ACC112 (cell line): ENCODE results near the gene THSD1.
"Not testable (repeated sequence)": the region's sequence is repeated elsewhere in the genome, so short reads cannot be mapped to it uniquely, and the experiment has no call there.

Experiments
- H2AFZ ChIP-seq: fragments of 200-600 bp; sonication (generic); one replicate; pipeline ENCODE4 v1.6.0; 2017; ENCODE audit warnings: antibody characterized with exemption, low read length; ENCODE audit not compliant: unreplicated experiment
- H3K27ac ChIP-seq: fragments of 200-600 bp; sonication (generic); 2 replicates; pipeline ENCODE4 v1.5.1; 2014; ENCODE audit warnings: low read depth, mild to moderate bottlenecking, antibody characterized with exemption, low read length, moderate library complexity
- H3K27me3 ChIP-seq: fragments of 200-600 bp; sonication (generic); 2 replicates; pipeline ENCODE4 v1.6.1; 2014; ENCODE audit warnings: mild to moderate bottlenecking, antibody characterized with exemption, low read length, moderate library complexity, mixed read lengths; ENCODE audit not compliant: insufficient read depth
- H3K36me3 ChIP-seq: fragments of 200-600 bp; sonication (generic); 2 replicates; pipeline ENCODE4 v1.6.1; 2016; ENCODE audit warnings: mild to moderate bottlenecking, antibody characterized with exemption, low read length, moderate library complexity, mixed read lengths; ENCODE audit not compliant: insufficient read depth
- H3K4me1 ChIP-seq: fragments of 200-600 bp; sonication (generic); one replicate; pipeline ENCODE4 v1.6.1; 2016; ENCODE audit warnings: low read length, mixed read lengths; ENCODE audit not compliant: insufficient read depth, unreplicated experiment, control insufficient read depth
- H3K4me3 ChIP-seq: fragments of 200-600 bp; sonication (generic); 2 replicates; pipeline ENCODE4 v1.5.1; 2014; ENCODE audit warnings: mild to moderate bottlenecking, low read depth, low read length
- H3K79me2 ChIP-seq: fragments of 200-600 bp; sonication (generic); one replicate; pipeline ENCODE4 v1.6.0; 2016; ENCODE audit warnings: low read length; ENCODE audit not compliant: control insufficient read depth, unreplicated experiment, insufficient read depth

The THSD1 gene

DNA sequence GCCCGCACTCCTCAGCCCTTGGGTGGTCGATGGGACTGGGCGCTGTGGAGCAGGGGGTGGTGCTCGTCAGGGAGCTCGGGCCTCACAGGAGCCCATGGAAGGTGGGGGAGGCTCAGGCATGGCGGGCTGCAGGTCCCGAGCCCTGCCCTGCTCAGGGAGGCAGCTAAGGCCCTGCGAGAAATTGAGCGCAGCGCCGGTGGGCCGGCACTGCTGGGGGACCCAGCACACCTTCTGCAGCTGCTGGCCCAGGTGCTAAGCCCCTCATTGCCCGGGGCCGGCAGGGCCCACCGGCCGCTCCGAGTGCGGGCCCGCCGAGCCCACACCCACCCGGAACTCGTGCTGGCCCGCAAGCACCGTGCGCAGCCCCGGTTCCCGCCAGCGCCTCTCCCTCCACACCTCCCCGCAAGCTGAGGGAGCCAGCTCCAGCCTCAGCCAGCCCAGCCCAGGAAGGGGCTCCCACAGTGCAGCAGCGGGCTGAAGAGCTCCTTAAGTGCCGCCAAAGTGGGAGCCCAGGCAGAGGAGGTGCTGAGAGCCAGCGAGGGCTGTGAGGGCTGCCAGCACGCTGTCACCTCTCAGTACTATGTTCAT lies 2.2 kb upstream of the THSD1 start:
- not testable (repeated sequence) for H3K36me3 ChIP-seq, H3K79me2 ChIP-seq, H3K27me3 ChIP-seq, H3K4me3 ChIP-seq, H3K27ac ChIP-seq, H2AFZ ChIP-seq
- peaks cover 26% of the 10 kb centered on the region for H3K4me1 ChIP-seq

DNA sequence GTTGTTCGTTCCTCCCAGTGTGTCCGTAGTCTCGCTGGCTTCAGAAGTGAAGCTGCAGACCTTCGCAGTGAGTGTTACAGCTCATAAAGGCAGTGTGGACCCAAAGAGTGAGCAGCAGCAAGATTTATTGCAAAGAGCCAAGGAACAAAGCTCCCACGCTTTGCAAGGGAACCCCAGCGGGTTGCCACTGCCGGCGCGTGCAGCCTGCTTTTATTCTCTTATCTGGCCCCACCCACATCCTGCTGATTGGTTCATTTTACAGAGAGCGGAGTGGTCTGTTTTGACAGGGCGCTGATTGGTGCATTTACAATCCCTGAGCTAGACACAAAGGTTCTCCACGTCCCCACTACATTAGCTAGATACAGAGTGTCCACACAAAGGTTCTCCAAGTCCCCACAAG lies 1.5 kb upstream of the THSD1 start:
- not testable (repeated sequence) for H3K79me2 ChIP-seq, H2AFZ ChIP-seq, H3K36me3 ChIP-seq, H3K27me3 ChIP-seq, H3K4me3 ChIP-seq, H3K27ac ChIP-seq
- H3K4me1 ChIP-seq = peaks cover 24% of the 10 kb centered on the region

DNA sequence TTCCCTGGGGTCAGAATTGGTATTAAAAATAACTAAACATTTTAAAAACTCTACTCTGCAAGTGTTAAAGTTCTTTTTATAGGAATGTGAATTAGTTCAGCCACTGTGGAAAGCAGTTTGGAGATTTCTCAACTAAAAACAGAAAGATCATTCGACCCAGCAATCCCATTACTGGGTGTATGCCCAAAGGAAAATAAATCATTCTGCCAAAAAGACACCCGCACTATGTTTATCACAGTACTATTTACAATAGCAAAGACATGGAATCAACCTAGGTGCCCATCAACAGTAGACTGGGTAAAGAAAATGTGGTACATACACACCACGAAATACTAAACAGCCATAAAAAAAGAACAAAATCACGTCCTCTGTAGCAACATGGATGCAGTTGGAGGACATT lies 657 bp upstream of the THSD1 start:
- H3K27ac ChIP-seq = no peak overlapping the region
- peak overlapping the region; percentile 46 for H2AFZ ChIP-seq
- no peaks in the 10 kb centered on the region for H3K27me3 ChIP-seq
- peaks cover 16% of the 10 kb centered on the region for H3K4me1 ChIP-seq
- no peaks in the 10 kb centered on the region for H3K36me3 ChIP-seq
- peak overlapping the region; percentile 86 for H3K4me3 ChIP-seq
- no peaks in the 10 kb centered on the region for H3K79me2 ChIP-seq

DNA sequence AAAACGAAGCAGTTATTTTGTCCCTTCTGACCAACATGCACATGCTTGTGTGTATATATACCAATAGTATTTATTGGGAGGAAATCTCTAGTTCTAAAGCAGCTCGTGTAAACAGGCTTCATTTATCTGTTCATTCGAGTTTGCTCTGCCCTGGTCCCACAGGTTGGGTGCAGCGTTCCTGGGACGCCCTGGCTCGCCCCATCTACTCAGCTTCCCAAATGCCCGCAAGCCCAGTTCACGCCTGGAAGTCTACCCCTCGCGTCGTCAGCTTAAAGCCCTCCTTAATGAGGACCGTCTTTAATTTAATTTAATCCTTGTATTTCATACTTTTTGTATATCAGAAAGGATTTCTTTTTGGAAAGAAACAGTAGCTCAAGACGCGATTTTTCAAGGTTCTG lies 604 bp downstream of the THSD1 start:
- Histone ChIP-seq H3K79me2 (no peaks in the 10 kb centered on the region), H2AFZ (peak overlapping the region; percentile 76), H3K4me1 (peaks cover 8% of the 10 kb centered on the region), H3K4me3 (peak overlapping the region; percentile 86), H3K36me3 (no peaks in the 10 kb centered on the region), H3K27ac (no peak overlapping the region), H3K27me3 (no peaks in the 10 kb centered on the region)

DNA sequence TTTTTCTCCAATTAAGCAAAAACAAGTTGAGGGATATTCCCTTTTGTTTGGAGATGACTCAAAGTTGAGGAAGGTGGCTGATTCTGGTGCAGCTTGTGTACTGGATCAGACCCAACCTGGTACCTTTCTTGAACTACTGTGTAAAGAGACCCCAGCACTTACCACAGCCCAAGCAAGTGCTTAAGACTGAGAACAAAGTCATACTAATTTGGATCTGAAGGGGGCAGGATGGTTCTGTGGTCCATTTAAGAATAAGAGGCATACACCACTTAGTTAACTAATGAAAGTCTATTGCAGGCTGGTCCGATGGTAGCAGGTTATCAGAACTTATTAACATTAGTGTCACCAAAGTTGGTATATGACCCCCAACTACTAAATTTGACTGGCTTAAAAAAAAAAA lies 6.3 kb downstream of the THSD1 start:
- Histone ChIP-seq H3K27me3 (no peaks in the 10 kb centered on the region), H2AFZ (no peak overlapping the region)

DNA sequence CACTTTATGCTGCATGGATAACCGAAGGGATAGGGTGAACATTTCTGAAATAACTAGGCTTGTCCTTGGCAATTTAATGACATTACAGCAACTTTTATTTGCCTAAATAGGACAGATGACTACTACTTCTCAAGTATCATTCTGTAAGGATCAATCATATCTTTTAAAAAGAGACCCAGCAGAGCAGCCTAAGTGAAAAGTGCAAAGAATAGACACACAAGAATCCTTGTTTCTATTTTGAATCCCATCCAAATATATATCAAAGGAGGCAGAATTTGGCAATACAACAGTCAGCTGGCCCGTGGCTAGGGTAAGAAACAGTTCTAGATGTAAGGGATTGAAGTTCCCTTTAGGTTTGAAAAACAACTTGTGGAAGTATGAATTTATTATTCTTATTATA lies 6.9 kb downstream of the THSD1 start:
- Histone ChIP-seq H3K27me3 (no peaks in the 10 kb centered on the region), H3K27ac (no peak overlapping the region), H3K36me3 (no peaks in the 10 kb centered on the region), H3K4me1 (no peaks in the 10 kb centered on the region), H2AFZ (no peak overlapping the region), H3K79me2 (no peaks in the 10 kb centered on the region), H3K4me3 (no peak overlapping the region)

More for the DNA sequence above, 6.3 kb downstream of the THSD1 start:
- no peaks in the 10 kb centered on the region for H3K36me3 ChIP-seq
- no peaks in the 10 kb centered on the region for H3K79me2 ChIP-seq
- peaks cover 3% of the 10 kb centered on the region for H3K4me1 ChIP-seq
- H3K4me3 ChIP-seq = no peak overlapping the region
- H3K27ac ChIP-seq = no peak overlapping the region

DNA sequence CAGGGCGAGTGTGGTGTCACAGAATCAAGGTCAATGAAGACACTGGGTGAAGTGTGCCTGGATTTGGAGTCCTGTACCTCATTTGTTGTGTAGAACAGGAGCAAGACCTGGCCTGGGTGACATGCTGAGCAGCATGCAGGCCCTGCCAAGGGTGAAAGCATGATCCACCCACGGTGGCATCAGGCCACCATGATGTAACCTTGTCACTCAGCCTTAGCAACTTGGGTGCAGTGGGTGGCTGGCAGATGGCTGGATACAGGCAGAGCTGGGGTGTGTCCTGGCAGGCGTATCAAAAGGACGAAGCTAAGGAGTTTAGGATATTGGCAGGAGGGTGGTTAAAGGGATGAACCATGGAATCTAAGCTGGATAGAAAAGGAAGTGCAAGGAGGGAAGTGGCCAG lies 10.3 kb downstream of the THSD1 start:
- Histone ChIP-seq H2AFZ (no peak overlapping the region), H3K27me3 (no peaks in the 10 kb centered on the region), H3K4me3 (no peak overlapping the region), H3K79me2 (no peaks in the 10 kb centered on the region), H3K4me1 (no peaks in the 10 kb centered on the region), H3K27ac (no peak overlapping the region), H3K36me3 (no peaks in the 10 kb centered on the region)

DNA sequence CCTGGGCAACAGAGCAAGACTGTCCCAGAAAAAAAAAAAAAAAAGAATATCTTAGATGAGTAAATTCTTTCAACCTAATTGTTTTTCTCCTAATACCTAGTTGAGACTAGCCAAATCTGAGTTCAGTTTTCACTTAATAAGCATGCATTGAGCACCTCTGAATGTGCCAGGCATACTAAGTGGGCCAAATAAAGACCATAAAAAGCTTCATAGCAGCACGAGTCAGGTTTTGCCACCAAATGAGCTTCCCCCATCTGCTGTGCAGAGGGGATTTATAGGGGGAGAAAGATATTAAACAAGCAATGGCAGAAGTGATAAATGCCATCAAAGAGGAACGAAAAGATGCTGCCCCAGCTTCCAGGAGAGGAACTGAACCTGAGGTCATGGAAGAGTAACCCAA lies 11.4 kb downstream of the THSD1 start:
- Histone ChIP-seq H3K27ac (no peak overlapping the region), H3K36me3 (no peaks in the 10 kb centered on the region), H3K4me1 (no peaks in the 10 kb centered on the region), H3K4me3 (no peak overlapping the region), H2AFZ (no peak overlapping the region), H3K27me3 (no peaks in the 10 kb centered on the region), H3K79me2 (no peaks in the 10 kb centered on the region)

DNA sequence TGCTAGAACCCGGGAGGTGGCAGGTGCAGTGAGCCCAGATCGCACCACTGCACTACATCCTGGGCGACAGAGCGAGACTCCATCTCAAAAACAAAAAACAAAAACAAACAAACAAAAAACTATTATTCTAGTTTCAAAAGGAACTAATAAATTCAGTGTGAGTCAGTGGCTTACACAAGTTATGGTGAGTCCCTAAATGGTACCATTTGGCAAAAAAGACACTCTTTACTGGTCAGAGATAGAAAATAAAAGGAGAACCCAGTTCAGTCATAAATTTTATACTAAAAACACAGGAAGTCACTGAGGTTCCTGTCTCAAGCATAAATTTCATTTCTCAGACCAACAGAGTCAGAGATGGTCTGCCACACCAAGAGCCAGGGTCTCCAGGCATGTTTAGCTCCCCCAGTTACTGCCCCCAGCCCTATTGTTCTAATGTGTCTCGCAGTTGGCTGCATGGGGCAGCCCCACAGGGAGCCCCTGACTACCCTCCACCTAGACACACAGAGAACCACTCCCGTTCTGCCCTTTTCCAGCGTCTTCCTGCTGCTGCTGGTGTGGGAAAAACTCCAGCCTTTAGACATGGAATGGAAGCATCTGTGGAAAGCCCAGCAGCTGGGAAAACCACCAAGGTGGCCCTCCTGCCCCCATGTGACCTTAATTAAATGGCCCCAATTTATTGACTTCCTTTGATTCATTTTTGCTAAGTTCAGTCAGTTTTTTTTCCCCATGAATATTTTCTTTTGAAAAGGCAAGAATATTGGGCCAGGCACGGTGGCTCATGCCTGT lies 12.2 kb downstream of the THSD1 start:
- H3K27me3 ChIP-seq = no peaks in the 10 kb centered on the region
- no peak overlapping the region for H3K4me3 ChIP-seq
- H3K79me2 ChIP-seq = no peaks in the 10 kb centered on the region
- H3K27ac ChIP-seq = no peak overlapping the region
- no peak overlapping the region for H2AFZ ChIP-seq
- H3K36me3 ChIP-seq = no peaks in the 10 kb centered on the region
- H3K4me1 ChIP-seq = no peaks in the 10 kb centered on the region

DNA sequence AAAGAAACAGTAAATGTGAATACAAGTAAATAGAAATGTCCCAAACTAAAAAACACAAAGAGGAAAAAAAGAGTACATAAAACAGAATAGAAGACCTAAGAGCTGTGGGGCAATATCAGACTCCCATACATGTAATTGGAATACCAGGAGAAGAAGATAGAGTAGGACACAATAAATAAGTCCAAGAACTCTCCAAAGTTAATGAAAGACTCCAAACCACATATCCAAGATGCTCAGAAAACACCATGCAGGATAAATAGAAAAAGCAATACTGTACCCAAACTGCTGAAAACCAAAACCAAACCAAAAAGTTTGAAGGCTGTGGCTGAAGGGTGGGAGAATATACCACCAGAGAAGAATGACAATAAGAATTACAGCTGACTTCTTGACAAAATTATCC lies 18.3 kb downstream of the THSD1 start:
- Histone ChIP-seq H3K79me2 (no peaks in the 10 kb centered on the region), H2AFZ (no peak overlapping the region), H3K27me3 (no peaks in the 10 kb centered on the region), H3K36me3 (no peaks in the 10 kb centered on the region), H3K27ac (no peak overlapping the region), H3K4me1 (no peaks in the 10 kb centered on the region), H3K4me3 (no peak overlapping the region)

DNA sequence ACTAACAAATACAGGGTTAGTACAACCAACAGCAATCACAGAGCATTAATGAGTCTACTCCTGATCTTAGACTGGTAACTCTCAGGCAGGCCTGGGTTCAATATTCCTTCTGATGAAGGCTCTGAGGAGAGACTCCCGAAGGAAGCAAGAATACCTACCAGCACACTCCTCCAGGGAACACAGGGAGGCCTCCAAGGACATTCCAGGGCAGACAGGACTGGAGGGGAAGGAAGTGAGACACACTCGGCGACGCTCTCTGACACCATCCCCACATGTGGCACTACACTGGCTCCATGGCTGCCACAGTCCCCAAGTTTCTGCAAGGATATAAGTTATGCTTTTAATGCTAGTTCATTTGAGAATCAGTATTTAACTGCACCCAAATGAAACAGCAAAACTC lies 20.1 kb downstream of the THSD1 start:
- Histone ChIP-seq H3K27me3 (no peaks in the 10 kb centered on the region), H3K79me2 (no peaks in the 10 kb centered on the region), H3K4me3 (no peak overlapping the region), H3K36me3 (no peaks in the 10 kb centered on the region), H3K4me1 (no peaks in the 10 kb centered on the region), H3K27ac (no peak overlapping the region), H2AFZ (no peak overlapping the region)
